GM19455 (cell line): ENCODE results near the gene ZNF79.

Source experiments
- ATAC-seq: cut with Tn5 transposase; IDR thresholded peaks from one replicate; pipeline ENCODE4 v1.9.1; 2021; ENCODE audit not compliant: unreplicated experiment

The ZNF79 gene

GRCh38 chr9:127423476-127423933 lies 677 bp upstream of the ZNF79 start:
- ATAC-seq, result no peak

- ATAC-seq, result peak; percentile 19
Observed at GRCh38 chr9:127424676-127424999, 456 bp downstream of the ZNF79 start.

DNA sequence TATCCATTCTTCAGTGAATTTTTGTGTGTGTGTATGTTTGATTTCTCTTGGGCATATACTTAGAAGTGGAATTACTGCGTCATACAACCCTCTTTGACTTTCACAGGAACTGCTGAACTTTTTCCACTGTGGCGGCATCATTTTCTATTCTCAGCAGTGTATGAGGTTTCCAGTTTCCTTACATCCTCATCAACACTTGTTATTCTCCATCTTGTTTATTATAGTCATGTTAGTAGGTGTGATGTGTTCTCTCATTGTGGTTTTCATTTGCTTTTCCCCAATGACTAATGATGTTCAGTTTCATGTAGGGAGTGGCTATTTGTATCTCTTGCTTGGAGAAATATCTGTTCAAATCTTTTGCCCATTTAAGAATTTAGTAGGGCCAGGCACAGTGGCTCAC lies 2.6 kb downstream of the ZNF79 start:
- no peak for ATAC-seq

GRCh38 chr9:127428348-127428747 lies 4.2 kb downstream of the ZNF79 start:
- ATAC-seq, result no peak

DNA sequence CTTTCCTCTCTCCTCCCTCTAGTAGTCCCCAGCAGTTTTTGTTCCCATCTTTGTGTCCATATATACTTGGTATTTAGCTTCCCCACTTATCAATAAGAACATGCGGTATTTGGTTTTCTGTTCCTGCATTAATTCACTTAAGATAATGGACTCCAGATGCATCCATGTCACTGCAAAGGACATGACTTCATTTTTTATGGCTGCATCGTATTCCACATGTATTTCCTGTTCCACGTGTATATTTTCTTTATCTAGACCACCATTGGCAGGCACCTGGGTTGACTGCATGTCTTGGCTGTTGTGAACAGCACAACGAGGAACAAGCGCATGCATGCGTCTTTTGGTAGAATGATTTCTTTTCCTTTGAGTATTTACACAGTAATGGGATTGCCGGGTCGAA lies 6.2 kb downstream of the ZNF79 start:
- ATAC-seq, result no peak

DNA sequence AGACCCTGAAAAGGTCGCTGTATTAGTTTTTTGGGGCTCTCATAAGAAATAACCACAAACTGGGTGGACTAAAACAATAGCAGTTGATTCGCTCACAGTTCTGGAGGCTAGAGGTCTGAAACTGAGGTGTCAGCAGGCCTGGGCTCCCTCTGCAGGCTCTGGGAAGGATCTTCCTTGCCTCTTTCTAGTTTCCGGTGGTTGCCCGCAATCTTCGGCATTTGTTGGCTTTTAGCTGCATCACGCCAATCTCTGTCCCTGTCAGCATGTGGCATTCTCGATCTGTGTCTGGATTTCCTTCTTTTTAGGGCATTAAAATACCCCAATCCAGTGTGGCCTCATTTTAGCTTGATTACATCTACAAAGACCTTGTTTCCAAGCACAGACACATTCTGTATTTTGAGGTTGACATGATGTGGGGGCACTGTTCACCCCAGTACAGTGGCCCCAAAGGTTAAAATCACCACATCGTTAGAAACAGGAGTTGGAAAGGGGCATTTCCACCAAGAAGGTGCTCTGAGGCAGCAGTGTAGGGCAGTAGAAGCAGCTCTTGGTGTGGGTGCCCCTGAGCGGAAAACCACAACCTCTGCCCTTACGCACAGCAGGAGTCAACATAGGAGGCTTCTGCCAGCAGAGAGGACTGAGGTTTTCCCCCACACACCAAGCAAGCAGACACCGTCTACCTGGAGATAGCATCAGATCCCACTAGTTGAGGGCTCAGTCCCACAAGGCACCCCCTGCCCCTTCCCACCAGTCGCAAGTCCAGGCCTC lies 13.5 kb downstream of the ZNF79 start:
- ATAC-seq, result no peak

GRCh38 chr9:127438394-127438793 lies 14.2 kb downstream of the ZNF79 start:
- ATAC-seq, result no peak

DNA sequence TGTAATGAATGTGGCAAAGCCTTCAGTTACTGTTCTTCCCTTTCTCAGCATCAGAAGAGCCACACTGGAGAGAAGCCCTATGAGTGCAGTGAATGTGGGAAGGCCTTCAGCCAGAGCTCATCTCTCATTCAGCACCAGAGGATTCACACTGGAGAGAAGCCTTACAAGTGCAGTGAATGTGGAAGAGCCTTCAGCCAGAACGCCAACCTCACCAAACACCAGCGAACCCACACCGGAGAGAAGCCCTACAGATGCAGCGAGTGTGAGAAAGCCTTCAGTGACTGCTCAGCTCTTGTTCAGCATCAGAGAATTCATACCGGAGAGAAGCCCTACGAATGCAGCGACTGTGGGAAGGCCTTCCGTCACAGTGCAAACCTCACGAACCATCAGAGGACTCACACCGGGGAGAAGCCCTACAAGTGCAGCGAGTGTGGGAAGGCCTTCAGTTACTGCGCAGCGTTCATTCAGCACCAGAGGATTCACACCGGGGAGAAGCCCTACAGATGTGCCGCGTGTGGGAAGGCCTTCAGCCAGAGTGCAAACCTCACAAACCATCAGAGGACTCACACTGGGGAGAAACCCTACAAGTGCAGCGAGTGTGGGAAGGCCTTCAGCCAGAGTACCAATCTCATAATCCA lies 20.2 kb downstream of the ZNF79 start:
- ATAC-seq, result no peak

GRCh38 chr9:127444921-127445850 lies 21.0 kb downstream of the ZNF79 start:
- ATAC-seq, result no peak

DNA sequence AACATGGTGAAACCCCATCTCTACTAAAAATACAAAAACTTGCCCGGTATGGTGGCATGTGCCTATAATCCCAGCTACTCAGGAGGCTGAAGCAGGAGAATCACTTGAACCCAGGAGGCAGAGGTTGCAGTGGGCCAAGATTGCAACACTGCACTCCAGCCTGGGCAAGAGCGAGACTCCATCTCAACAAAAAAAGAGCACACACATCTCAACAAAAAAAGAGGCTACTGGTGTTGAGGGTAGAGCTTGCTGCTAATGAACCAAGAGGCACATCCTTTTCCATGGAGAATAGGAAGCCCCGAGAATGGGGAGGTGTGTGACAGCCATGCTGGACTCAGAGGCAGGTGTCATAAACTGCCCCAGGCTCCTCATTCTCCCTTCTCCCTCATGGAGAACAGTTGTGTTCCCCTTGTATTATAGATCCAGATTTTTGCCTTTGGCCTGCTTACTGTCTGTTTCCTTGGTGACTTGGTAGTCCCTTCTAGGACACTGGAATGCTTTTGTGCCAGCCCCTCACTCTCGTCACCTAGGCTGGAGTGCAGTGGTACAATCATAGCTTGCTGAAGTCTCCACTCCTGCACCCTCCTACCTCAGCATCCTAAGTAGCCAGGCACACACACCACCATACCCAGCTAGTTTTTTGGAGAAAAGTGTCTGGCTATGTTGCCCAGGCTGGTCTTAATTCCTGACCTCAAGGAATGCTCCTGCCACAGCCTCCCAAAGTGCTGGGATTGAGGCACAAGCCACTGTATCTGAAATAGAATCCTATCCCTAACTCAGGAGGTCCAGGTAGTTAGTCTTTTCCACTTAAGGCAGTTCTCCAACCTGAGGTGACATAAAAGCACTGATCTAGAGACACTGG lies 21.9 kb downstream of the ZNF79 start:
- no peak for ATAC-seq

- no peak for ATAC-seq
Observed at GRCh38 chr9:127446713-127447415, 22.7 kb downstream of the ZNF79 start.

GRCh38 chr9:127447416-127448111 lies 23.4 kb downstream of the ZNF79 start:
- ATAC-seq, result no peak

DNA sequence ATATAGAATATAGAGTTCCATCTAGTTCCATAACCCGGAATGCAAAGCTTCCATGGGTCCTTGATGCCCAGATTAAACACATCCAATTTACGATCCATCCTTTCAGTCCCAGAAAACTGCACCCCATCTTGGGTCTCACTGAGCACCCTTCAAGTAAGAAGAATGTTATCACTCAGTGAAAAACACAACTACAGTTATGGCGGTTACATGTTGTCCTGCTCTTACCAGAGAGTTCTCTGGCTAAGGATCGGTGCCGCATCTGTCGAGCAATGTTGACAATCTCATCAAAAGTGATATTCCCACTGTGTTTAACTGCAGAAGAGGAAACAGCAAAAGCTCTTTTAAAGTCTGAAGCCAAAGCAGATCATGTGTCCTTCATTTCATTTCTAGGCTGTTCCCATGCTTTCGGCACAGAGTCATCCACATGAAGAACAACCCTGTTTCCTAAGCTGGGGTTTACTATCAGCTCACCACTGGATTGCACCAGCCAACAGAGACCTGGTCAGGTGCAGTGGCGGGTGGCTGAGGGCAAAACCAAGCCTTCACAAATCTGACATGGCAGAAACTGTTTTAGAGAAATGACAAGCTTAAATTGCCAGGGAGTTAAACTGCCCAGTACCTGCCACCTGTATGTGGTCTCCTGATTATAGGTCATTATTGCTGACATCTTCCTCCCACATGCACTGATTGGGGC lies 24.1 kb downstream of the ZNF79 start:
- no peak for ATAC-seq

DNA sequence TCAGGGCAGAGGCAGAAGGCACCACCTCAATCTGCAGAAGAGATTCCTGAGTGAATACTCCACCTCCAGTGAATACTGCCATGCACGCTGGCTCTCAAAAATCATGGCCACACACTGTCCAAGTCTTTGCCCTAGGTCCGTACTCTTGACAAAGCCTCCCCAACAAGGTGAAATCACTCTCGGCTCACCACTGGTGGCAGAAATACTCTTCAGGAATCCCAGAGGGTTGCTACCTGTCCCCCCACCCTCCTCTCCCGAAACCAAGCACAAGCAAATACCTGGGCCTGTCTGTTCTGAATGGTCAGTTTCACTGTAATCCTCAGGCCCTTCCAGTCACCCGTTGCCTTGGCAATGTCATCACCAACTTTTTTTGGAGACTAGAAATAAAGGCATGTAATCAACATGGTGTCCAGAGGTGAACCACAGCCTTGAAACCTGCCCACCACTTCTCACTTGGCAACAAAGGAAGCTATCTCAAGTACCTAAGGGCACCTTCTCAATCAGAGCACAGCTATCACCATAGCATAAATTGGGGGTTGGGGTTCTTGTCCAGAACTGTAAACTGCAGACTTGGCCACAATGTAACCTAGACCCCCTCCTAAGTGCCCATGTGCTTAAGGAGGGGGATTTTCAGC lies 25.3 kb downstream of the ZNF79 start:
- ATAC-seq, result no peak

- peak; percentile 10 for ATAC-seq
Observed at GRCh38 chr9:127450243-127450760, 26.1 kb downstream of the ZNF79 start.

- peak; percentile 64 for ATAC-seq
Observed at GRCh38 chr9:127450830-127451607, 26.8 kb downstream of the ZNF79 start, which contains the start of the genes LRSAM1 and RPL12. Gene LRSAM1 (plus strand): TSS chr9:127451510. CDS start chr9:127454528, 3,018 bp downstream. Gene RPL12 (minus strand): TSS chr9:127451406. CDS start chr9:127451317, 89 bp downstream.

- peak; percentile 26 for ATAC-seq
Observed at GRCh38 chr9:127451608-127451857, 27.4 kb downstream of the ZNF79 start.
